Keratinocyte (primary cell): Measurements from ENCODE around the gene MTHFD2. TPM values are rescaled to one million over a fixed set of nuclear protein-coding genes. Genes with fewer than 3 reads are reported as not detected.

Experiments
- DNase-seq: peaks from one replicate; pipeline ENCODE4 v3.0.0-alpha.2; 2011; ENCODE audit warnings: low read depth, missing footprints, low spot score
- FAIRE-seq: peaks from 2 replicates; lab custom pipeline; 2011; peaks lifted over from hg19 to GRCh38; lab: Jason Lieb, UNC
- H2AFZ ChIP-seq: 2 replicates; pipeline ENCODE4 v1.6.0; 2012; ENCODE audit warnings: low read length, control low read depth, inconsistent platforms; ENCODE audit not compliant: control insufficient read depth
- H3K27ac ChIP-seq: 2 replicates; pipeline ENCODE4 v1.5.1; 2011; ENCODE audit warnings: low read length; ENCODE audit not compliant: control insufficient read depth, insufficient read depth
- H3K27me3 ChIP-seq: 3 replicates; pipeline ENCODE4 v1.6.0; 2011; ENCODE audit warnings: low read length; ENCODE audit not compliant: control insufficient read depth, insufficient read depth; ENCODE audit errors: extremely low read depth
- H3K36me3 ChIP-seq, 2 experiments: 2 replicates in 1 of 2; 3 replicates in 1 of 2; pipeline ENCODE4 v1.5.1; 2011; ENCODE audit warnings: low read length in 2 of 2, mild to moderate bottlenecking in 1 of 2; ENCODE audit not compliant: control insufficient read depth in 2 of 2, insufficient read depth in 2 of 2; ENCODE audit errors: extremely low read depth in 1 of 2
- H3K4me1 ChIP-seq: 3 replicates; pipeline ENCODE4 v1.5.1; 2011; ENCODE audit warnings: low read length; ENCODE audit not compliant: control insufficient read depth, insufficient read depth; ENCODE audit errors: extremely low read depth
- H3K4me2 ChIP-seq: 3 replicates; pipeline ENCODE4 v1.6.0; 2011; ENCODE audit warnings: low read depth, low read length; ENCODE audit not compliant: control insufficient read depth, insufficient read depth; ENCODE audit errors: extremely low read depth
- H3K4me3 ChIP-seq, 3 experiments: fragments of 200-600 bp in 1 of 3; sonication (generic) in 1 of 3; 2 replicates in 2 of 3; 3 replicates in 1 of 3; pipeline ENCODE4 v1.5.1; 2011 to 2016; ENCODE audit warnings: low read length in 3 of 3, mild to moderate bottlenecking in 3 of 3, control low read depth in 2 of 3, inconsistent platforms in 1 of 3, low read depth in 1 of 3, mixed read lengths in 1 of 3, mixed run types in 1 of 3, moderate library complexity in 1 of 3; ENCODE audit not compliant: control insufficient read depth in 2 of 3, insufficient read depth in 2 of 3; ENCODE audit errors: extremely low read depth in 1 of 3
- H3K79me2 ChIP-seq: 2 replicates; pipeline ENCODE4 v1.6.0; 2012; ENCODE audit warnings: low read length; ENCODE audit not compliant: control insufficient read depth, insufficient read depth
- H3K9ac ChIP-seq: 3 replicates; pipeline ENCODE4 v1.6.0; 2011; ENCODE audit warnings: low read length; ENCODE audit not compliant: control insufficient read depth, insufficient read depth; ENCODE audit errors: extremely low read depth
- H3K9me1 ChIP-seq: 3 replicates; pipeline ENCODE4 v1.6.0; 2011; ENCODE audit warnings: low read length; ENCODE audit not compliant: control insufficient read depth, insufficient read depth; ENCODE audit errors: extremely low read depth
- H3K9me3 ChIP-seq: 2 replicates; pipeline ENCODE4 v1.5.1; 2012; ENCODE audit warnings: low read depth, low read length; ENCODE audit not compliant: control insufficient read depth
- H4K20me1 ChIP-seq: 3 replicates; pipeline ENCODE4 v1.6.0; 2011; ENCODE audit warnings: low read length; ENCODE audit not compliant: control insufficient read depth, insufficient read depth; ENCODE audit errors: extremely low read depth
- EZH2 ChIP-seq: IDR thresholded peaks from one replicate; pipeline ENCODE4 v1.6.1; 2012; ENCODE audit warnings: inconsistent platforms, mild to moderate bottlenecking, low read length, moderate library complexity
- dilution Hi-C: fragments of 300-500 bp; cut with MboI; formaldehyde crosslinking; loops from one replicate; pipeline ENCODE4 v1.7.0; 2020; ENCODE audit warnings: low sequenced_read_pairs; ENCODE audit not compliant: extremely low pct_ligation_motif_present
- polyA plus RNA-seq, 5 experiments: library from polyadenylated mRNA; depleted of rRNA in 3 of 5; stranded (reverse) in 3 of 5; stranded (forward) in 1 of 5; unstranded in 1 of 5; fragments of >200 nt; gene quantifications; 1 replicate in 1 of 5; 2 replicates in 3 of 5; 3 replicates in 1 of 5; pipeline versions ENCODE4 v1.2.1 to v1.2.3, GENCODE V29; 2011 to 2012; ENCODE audit warnings: missing spikeins in 2 of 5, low read depth in 1 of 5, low replicate concordance in 1 of 5
- TF ChIP-seq, protein P1 (sequence below), 3 experiments: IDR thresholded peaks in 1 of 3; conservative IDR thresholded peaks in 1 of 3; optimal IDR thresholded peaks in 1 of 3; 2 replicates in 2 of 3; 3 replicates in 1 of 3; pipeline versions ENCODE3 to v1.5.1; 2011; ENCODE audit warnings: low read length in 3 of 3, mild to moderate bottlenecking in 3 of 3, moderate library complexity in 2 of 3, control low read depth in 1 of 3, inconsistent platforms in 1 of 3; ENCODE audit not compliant: insufficient read depth in 2 of 3; ENCODE audit errors: extremely low read depth in 1 of 3

The MTHFD2 gene
- polyA plus RNA-seq, 1 donor (not counting 4 experiments of a cell fraction or from before 2014, with no cell fraction given): 114 TPM

GRCh38 chr2:74249406-74250122 lies 51.1 kb downstream of the MTHFD2 start:
- dilution Hi-C loops: no loop called here
- no peak for FAIRE-seq
- Histone ChIP-seq H3K36me3 (no peaks in the 10 kb centered on the region), H3K9me3 (no peaks in the 10 kb centered on the region), H4K20me1 (no peaks in the 10 kb centered on the region), H3K27ac (no peak overlapping the region), H3K27me3 (peaks cover 4% of the 10 kb centered on the region), H3K4me1 (no peaks in the 10 kb centered on the region), H3K4me3 (no peak overlapping the region), H3K9ac (no peak overlapping the region), H2AFZ (no peak overlapping the region), H3K9me1 (no peaks in the 10 kb centered on the region), H3K79me2 (no peaks in the 10 kb centered on the region), H3K4me2 (no peak overlapping the region)
- DNase-seq: no peak
- TF ChIP-seq, protein P1, sequence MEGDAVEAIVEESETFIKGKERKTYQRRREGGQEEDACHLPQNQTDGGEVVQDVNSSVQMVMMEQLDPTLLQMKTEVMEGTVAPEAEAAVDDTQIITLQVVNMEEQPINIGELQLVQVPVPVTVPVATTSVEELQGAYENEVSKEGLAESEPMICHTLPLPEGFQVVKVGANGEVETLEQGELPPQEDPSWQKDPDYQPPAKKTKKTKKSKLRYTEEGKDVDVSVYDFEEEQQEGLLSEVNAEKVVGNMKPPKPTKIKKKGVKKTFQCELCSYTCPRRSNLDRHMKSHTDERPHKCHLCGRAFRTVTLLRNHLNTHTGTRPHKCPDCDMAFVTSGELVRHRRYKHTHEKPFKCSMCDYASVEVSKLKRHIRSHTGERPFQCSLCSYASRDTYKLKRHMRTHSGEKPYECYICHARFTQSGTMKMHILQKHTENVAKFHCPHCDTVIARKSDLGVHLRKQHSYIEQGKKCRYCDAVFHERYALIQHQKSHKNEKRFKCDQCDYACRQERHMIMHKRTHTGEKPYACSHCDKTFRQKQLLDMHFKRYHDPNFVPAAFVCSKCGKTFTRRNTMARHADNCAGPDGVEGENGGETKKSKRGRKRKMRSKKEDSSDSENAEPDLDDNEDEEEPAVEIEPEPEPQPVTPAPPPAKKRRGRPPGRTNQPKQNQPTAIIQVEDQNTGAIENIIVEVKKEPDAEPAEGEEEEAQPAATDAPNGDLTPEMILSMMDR (optimal IDR thresholded peaks at IDR 0.05 in 1 of 3, IDR thresholded peaks at IDR 0.05 in 1 of 3, conservative IDR thresholded peaks at IDR 0.05 in 1 of 3; ENCODE audit: extremely low read depth in 1 of 3, insufficient read depth in 2 of 3, low read length in 3 of 3): no peak
- no peak for TF ChIP-seq EZH2

GRCh38 chr2:74250189-74250631 lies 51.8 kb downstream of the MTHFD2 start:
- H2AFZ ChIP-seq: no peak overlapping the region
- H3K4me3 ChIP-seq: no peak overlapping the region
- no peak for FAIRE-seq
- no peak overlapping the region for H3K4me2 ChIP-seq
- TF ChIP-seq, protein P1 (optimal IDR thresholded peaks at IDR 0.05 in 1 of 3, IDR thresholded peaks at IDR 0.05 in 1 of 3, conservative IDR thresholded peaks at IDR 0.05 in 1 of 3; ENCODE audit: extremely low read depth in 1 of 3, insufficient read depth in 2 of 3, low read length in 3 of 3): peak; percentile 78 to 82 (median 81)
- no peak for TF ChIP-seq EZH2
- no peaks in the 10 kb centered on the region for H4K20me1 ChIP-seq
- peaks cover 4% of the 10 kb centered on the region for H3K27me3 ChIP-seq
- no peaks in the 10 kb centered on the region for H3K4me1 ChIP-seq
- no peak overlapping the region for H3K9ac ChIP-seq
- dilution Hi-C loops: no loop called here
- DNase-seq: no peak
- H3K79me2 ChIP-seq: no peaks in the 10 kb centered on the region
- H3K9me1 ChIP-seq: no peaks in the 10 kb centered on the region
- no peak overlapping the region for H3K27ac ChIP-seq
- H3K9me3 ChIP-seq: no peaks in the 10 kb centered on the region
- H3K36me3 ChIP-seq: no peaks in the 10 kb centered on the region
